Stimulated activated naive CD8-positive, alpha-beta T cell treated with anti-CD3 and anti-CD28 coated beads, Interleukin-15, Interleukin-2, amounts not matched to agents 100 ng/mL and 50 ng/mL, for 24 hours (primary cell): ENCODE results near the gene BFSP1.

Experiments
- H3K27ac Mint-ChIP-seq: one replicate; pipeline ENCODE4 v1.8.0; 2021; ENCODE audit warnings: mild to moderate bottlenecking, mixed read lengths
- H3K27me3 Mint-ChIP-seq: one replicate; pipeline ENCODE4 v1.8.0; 2021; ENCODE audit warnings: mixed read lengths
- H3K36me3 Mint-ChIP-seq: one replicate; pipeline ENCODE4 v1.8.0; 2021; ENCODE audit warnings: low read depth, mixed read lengths
- H3K4me1 Mint-ChIP-seq: one replicate; pipeline ENCODE4 v1.8.0; 2021; ENCODE audit warnings: low read depth, mixed read lengths
- H3K4me3 Mint-ChIP-seq: one replicate; pipeline ENCODE4 v1.8.0; 2021; ENCODE audit warnings: mild to moderate bottlenecking, mixed read lengths
- H3K9me3 Mint-ChIP-seq: one replicate; pipeline ENCODE4 v1.8.0; 2021; ENCODE audit warnings: mixed read lengths

The BFSP1 gene

DNA sequence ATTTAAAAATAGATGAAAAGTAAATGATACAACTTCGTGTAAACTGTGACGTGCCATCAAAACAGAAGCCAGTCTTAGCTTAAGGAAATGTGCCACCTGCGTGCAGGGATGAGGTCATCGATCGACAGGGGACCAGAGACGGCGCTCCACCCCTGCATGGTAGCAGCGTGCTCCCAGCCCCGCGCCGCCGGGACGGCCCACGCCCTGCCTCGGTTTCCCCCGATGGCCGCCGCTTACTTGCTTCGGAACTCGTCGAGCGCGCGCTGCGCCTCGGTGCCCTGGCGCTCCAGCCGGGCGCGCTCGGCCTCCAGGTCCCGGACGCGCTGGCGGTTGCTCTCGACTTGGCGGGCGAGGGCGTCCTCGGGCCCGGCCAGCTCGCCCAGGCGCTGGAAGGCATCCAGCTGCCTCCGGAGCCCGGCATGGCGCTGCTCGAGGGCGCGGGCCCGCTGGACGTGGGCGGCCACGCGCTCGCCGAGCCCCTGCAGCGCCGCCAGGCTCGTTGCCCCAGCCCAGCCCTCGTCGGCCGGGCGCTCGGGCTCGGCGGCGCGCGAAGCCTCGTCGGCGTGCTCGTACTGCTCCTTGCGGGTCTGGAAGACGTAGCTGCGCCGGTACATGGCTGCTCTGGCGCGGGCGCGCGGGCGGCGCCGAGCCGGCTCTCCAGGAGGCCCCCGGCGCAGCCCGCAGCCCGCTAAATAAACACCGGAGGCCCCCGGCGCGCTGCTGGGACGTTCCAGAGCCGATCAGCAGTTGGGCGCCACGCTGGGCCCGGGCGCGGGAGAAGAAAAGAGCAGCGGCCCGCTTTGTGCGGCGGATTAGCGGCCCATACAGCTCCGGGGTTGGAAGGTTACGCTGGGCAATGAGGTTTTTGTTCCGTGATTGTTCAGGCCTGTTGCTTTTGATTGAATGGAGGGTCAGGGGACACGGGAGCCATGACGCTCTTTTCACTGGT lies at the start of gene BFSP1:
BFSP1 (minus strand) TSS at position 664 of the 949 bp plus-strand sequence; CDS start at position 614, 50 bp downstream.
- Mint-ChIP-seq H3K4me1 (peaks cover 21% of the 10 kb centered on the region), H3K36me3 (no peaks in the 10 kb centered on the region), H3K9me3 (no peaks in the 10 kb centered on the region), H3K27me3 (peaks cover 16% of the 10 kb centered on the region), H3K27ac (peak within 1 kb of the TSS; percentile 84), H3K4me3 (peak within 1 kb of the TSS; percentile 85)

GRCh38 chr20:17580895-17581294 lies 49.7 kb upstream of the BFSP1 start:
- H3K9me3 Mint-ChIP-seq: no peaks in the 10 kb centered on the region
- H3K4me3 Mint-ChIP-seq: no peak overlapping the region
- no peak overlapping the region for H3K27ac Mint-ChIP-seq
- H3K27me3 Mint-ChIP-seq: no peaks in the 10 kb centered on the region
- peaks cover 26% of the 10 kb centered on the region for H3K4me1 Mint-ChIP-seq
- H3K36me3 Mint-ChIP-seq: peaks cover 6% of the 10 kb centered on the region

- no peak overlapping the region for H3K27ac Mint-ChIP-seq
- H3K4me1 Mint-ChIP-seq: peaks cover 26% of the 10 kb centered on the region
- no peaks in the 10 kb centered on the region for H3K9me3 Mint-ChIP-seq
Measured at GRCh38 chr20:17579369-17580039, 48.3 kb upstream of the BFSP1 start.

DNA sequence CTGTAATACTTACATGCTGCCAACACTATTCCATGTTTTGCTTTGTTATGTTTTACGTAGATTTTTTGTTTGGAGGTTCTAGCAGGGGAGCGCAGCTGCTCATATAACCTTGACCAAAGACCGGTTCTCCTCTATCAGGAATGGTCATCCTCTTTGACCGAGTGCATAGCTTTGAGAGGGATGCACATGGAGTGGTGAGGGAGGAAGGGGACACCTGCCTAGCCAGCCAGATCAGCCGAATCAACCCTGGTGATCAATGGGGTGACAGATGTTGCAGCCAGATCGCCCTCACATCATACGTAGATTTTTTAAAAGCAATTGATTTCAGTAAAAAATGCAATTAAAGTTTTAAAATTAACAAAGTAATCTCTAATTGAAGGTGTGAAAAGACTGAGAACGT lies 45.0 kb upstream of the BFSP1 start:
- Mint-ChIP-seq H3K27me3 (no peaks in the 10 kb centered on the region), H3K36me3 (no peaks in the 10 kb centered on the region), H3K4me3 (no peak overlapping the region), H3K27ac (no peak overlapping the region), H3K4me1 (peaks cover 43% of the 10 kb centered on the region), H3K9me3 (no peaks in the 10 kb centered on the region)

More at GRCh38 chr20:17579369-17580039, 48.3 kb upstream of the BFSP1 start:
- Mint-ChIP-seq H3K27me3 (no peaks in the 10 kb centered on the region), H3K4me3 (no peak overlapping the region), H3K36me3 (peaks cover 6% of the 10 kb centered on the region)

GRCh38 chr20:17573463-17573862 lies 42.3 kb upstream of the BFSP1 start:
- no peaks in the 10 kb centered on the region for H3K27me3 Mint-ChIP-seq
- no peaks in the 10 kb centered on the region for H3K9me3 Mint-ChIP-seq
- H3K27ac Mint-ChIP-seq: no peak overlapping the region
- no peak overlapping the region for H3K4me3 Mint-ChIP-seq
- H3K4me1 Mint-ChIP-seq: peaks cover 33% of the 10 kb centered on the region
- H3K36me3 Mint-ChIP-seq: no peaks in the 10 kb centered on the region

GRCh38 chr20:17572034-17572638 lies 41.0 kb upstream of the BFSP1 start:
- H3K27me3 Mint-ChIP-seq: peaks cover 6% of the 10 kb centered on the region
- H3K36me3 Mint-ChIP-seq: no peaks in the 10 kb centered on the region
- no peak overlapping the region for H3K4me3 Mint-ChIP-seq
- no peak overlapping the region for H3K27ac Mint-ChIP-seq
- H3K9me3 Mint-ChIP-seq: no peaks in the 10 kb centered on the region
- peaks cover 33% of the 10 kb centered on the region for H3K4me1 Mint-ChIP-seq

GRCh38 chr20:17571153-17571527 lies 40.0 kb upstream of the BFSP1 start:
- no peaks in the 10 kb centered on the region for H3K9me3 Mint-ChIP-seq
- peak overlapping the region; percentile 81 for H3K27ac Mint-ChIP-seq
- peaks cover 6% of the 10 kb centered on the region for H3K27me3 Mint-ChIP-seq
- H3K4me3 Mint-ChIP-seq: peak overlapping the region; percentile 86
- H3K4me1 Mint-ChIP-seq: peaks cover 33% of the 10 kb centered on the region
- no peaks in the 10 kb centered on the region for H3K36me3 Mint-ChIP-seq

- Mint-ChIP-seq H3K27ac (peak overlapping the region; percentile 81), H3K9me3 (no peaks in the 10 kb centered on the region), H3K36me3 (no peaks in the 10 kb centered on the region)
Measured at GRCh38 chr20:17570347-17571152, 39.4 kb upstream of the BFSP1 start.

GRCh38 chr20:17569616-17570346 lies 38.6 kb upstream of the BFSP1 start, which contains the start of gene DSTN:
DSTN (plus strand) TSS chr20:17570075; CDS start chr20:17570209, 134 bp downstream.
- H3K9me3 Mint-ChIP-seq: no peaks in the 10 kb centered on the region
- H3K4me3 Mint-ChIP-seq: peak within 1 kb of the TSS; percentile 86
- peaks cover 33% of the 10 kb centered on the region for H3K4me1 Mint-ChIP-seq
- H3K27ac Mint-ChIP-seq: peak within 1 kb of the TSS; percentile 81
- peaks cover 14% of the 10 kb centered on the region for H3K27me3 Mint-ChIP-seq
- no peaks in the 10 kb centered on the region for H3K36me3 Mint-ChIP-seq

More at GRCh38 chr20:17570347-17571152, 39.4 kb upstream of the BFSP1 start:
- H3K27me3 Mint-ChIP-seq: peaks cover 6% of the 10 kb centered on the region
- peaks cover 33% of the 10 kb centered on the region for H3K4me1 Mint-ChIP-seq
- peak overlapping the region; percentile 86 for H3K4me3 Mint-ChIP-seq

DNA sequence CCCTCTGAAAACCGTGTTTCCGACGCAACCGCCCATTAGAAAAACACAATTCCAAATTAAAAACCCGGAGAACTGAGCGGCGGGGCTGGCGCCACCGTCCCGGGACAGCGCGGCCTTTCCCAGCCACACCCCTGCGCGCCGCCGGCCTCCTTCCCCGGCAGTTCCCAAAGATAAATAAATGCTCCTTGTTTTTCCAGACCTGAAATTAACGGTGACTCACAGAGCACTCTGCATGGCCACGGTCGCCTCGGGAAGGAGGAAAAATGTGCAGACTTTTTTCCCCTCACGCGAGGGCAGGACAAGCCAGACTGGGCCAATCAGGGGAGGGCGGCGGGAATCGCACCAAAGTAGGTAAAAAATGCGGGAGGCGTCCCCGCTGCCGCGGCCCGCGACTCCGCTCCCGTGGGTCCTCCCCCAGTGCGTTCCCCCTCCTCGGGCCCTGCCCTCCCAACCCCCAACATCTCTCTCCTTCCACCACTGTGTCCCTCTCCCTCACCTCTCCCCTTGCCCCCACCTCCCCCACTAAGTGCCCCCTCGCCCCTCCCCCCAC lies 37.9 kb upstream of the BFSP1 start:
- Mint-ChIP-seq H3K36me3 (no peaks in the 10 kb centered on the region), H3K4me1 (peaks cover 30% of the 10 kb centered on the region), H3K4me3 (peak overlapping the region; percentile 59), H3K27me3 (peaks cover 14% of the 10 kb centered on the region), H3K9me3 (no peaks in the 10 kb centered on the region), H3K27ac (no peak overlapping the region)

GRCh38 chr20:17568045-17568788 lies 37.0 kb upstream of the BFSP1 start:
- no peaks in the 10 kb centered on the region for H3K36me3 Mint-ChIP-seq
- peak overlapping the region; percentile 1 for H3K27ac Mint-ChIP-seq
- H3K4me3 Mint-ChIP-seq: peak overlapping the region; percentile 59
- no peaks in the 10 kb centered on the region for H3K9me3 Mint-ChIP-seq
- peaks cover 25% of the 10 kb centered on the region for H3K4me1 Mint-ChIP-seq
- H3K27me3 Mint-ChIP-seq: peaks cover 14% of the 10 kb centered on the region

DNA sequence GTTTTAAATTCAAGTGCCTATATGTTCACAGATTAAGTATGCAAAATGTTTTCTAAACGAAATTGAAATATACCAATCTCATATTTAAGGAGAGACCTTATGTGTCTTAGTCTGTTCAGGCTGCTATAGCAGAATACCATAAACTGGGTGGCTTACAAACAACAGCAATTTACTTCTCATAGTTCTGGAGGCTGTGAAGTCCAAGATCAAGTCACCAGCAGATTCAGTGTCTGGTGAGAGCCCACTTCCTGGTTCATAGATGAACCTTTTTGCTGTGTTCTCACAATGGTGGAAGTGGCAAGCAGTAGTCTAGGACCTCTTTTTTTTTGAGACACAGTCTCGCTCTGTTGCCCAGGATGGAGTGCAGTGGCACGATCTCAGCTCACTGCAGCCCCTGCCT lies 35.2 kb upstream of the BFSP1 start:
- peaks cover 17% of the 10 kb centered on the region for H3K27me3 Mint-ChIP-seq
- no peaks in the 10 kb centered on the region for H3K36me3 Mint-ChIP-seq
- H3K4me3 Mint-ChIP-seq: no peak overlapping the region
- peaks cover 15% of the 10 kb centered on the region for H3K4me1 Mint-ChIP-seq
- H3K27ac Mint-ChIP-seq: no peak overlapping the region
- no peaks in the 10 kb centered on the region for H3K9me3 Mint-ChIP-seq
